Activated T-cell treated with anti-CD3 and anti-CD28 coated beads for 1 hour (primary cell): ENCODE measurements around the gene DLG2.

Source experiments
- DNase-seq: peaks from one replicate; pipeline ENCODE4 v3.0.0-alpha.2; 2020; ENCODE audit warnings: low read depth

Gene DLG2

DNA sequence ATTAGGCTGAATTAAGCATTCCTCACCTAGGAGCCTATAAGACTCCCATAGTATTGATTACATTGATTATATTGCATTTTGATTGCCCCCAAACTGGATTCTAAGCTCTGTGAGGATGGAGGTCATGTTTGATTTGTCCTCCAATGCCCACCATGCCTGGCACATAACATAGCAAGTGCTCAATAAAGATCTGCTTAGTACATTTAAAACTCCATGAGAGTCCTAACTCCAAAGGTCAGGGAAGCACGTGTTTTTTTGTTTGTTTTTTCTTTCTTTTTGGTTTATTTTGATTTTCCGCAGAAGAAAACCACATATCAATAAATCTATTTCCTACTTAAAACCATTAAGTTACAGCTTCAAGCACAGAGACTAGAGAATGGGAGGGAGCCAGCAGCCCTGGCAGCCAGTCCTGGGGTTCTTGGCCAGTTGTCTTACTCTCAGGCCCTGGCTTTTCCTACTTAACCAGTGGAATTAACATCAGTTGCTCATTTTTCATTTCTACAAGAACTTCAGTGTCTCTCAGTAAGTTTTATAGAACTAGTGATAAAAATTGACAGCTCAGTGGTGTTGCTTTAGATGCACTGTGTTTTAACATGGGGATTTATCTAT is 1911.1 kb downstream of the DLG2 start:
- DNase-seq = no peak

DNA sequence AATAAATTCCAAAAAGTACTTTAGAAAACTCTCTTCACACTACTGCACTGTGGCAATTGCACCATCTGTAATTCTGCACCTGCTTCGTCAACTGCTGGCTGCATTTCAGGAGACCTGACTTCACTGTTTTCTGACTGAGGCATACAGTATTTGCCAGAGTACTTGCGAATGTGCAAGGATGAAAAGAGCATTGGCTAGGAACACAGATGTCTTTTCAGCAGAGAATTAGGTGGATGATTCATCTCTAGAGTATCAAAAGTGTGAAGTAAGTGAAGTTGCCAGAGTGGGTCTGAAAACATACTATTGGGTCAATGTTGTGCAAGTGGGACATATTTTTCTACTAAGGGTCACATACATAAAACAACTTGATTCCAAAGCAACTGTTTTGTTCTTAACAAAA is 1913.4 kb downstream of the DLG2 start:
- no peak for DNase-seq

DNA sequence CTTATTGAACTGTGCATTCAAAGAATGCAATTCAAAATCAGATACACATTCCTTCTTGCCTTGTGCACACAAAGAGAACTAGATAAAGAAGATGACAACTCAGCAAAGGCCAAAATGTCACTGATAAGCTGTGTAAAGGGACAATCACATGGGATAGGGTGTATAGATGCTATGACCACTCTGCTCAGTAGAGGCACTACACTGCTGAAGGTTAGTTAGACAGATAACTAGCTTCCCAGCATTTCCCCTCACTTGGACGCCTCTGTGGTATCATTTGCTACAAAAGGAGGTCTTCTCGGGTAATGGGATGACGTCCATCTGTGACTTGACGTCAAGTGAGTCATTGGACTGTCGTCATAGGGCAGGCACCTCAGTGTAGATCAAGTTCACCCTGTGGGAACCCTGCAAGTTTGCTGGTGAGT is 1916.0 kb downstream of the DLG2 start:
- DNase-seq = no peak

DNA sequence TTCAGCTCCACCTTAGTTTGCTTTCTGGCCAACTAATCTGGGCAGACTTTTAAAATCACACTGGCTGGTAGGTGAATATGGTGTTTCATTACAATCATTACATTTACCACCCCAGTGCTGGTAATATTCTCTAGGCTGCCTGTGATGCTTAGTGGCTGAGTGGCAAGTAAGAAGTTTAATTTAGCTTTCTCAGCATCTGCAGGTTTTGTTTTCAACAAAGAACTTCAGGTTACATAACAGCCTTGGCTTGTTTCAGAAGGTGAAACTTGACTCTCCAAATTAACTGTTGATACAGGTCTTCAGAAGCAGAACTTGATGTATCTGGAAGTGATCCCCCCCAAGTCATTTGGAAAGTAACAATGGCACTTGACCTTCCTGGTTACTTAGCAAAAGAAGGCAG is 1917.7 kb downstream of the DLG2 start:
- no peak for DNase-seq

DNA sequence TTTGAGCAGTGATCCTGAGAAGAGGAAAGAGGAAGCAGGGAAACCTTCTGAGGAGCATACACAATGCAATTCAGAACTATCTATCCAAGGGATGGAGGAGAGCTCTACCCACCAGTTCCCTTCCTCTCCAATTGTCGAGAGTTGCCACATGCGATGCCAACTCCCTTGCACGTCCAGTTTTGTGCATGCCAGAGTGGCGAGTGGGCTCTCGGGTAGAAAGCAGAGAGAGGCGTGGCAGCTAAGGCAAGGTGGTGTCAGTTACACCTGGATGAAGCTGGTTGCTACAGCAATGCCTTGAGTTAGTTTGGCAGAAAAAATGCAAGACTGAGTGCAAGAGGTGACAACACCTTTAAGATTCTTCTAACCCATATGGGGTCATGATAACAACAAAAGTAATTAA is 1920.6 kb downstream of the DLG2 start:
- DNase-seq = no peak

DNA sequence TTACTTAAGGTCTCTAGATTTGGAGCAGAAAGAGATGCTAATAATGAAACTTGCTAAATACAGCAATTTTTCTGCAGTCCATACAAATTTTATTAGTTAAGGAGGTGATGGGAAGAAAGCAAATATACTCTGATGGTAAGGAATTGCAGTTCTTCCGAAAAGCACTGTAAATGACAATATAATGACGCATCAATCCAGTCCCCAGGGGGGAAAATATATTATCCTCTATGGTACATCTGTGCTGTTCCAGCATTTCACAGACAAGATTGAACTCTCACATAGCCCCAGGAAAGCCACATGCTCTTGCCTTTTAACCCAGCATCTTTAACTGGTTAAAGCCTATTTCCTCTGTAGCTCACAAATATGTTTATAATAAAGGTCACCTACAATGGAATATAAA is 1924.3 kb downstream of the DLG2 start:
- no peak for DNase-seq

DNA sequence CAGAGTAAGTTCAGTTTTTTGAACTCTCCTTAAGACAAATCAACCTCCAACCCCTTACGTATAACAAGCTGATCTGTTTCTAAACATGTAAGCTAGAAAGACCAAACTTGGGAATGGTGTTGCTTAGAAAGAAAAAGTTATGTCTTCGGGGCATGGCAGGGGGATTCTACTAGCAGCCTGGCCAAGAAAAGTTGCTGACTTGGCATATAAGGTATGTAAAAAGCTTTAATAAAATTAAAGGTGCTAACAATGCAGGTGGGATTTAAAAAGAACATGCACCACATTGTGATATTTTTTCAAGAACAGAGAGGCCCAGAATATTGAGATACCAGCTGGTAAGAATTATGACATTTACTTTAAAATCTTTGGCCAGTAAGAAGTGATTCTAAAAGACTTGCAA is 1929.6 kb downstream of the DLG2 start:
- no peak for DNase-seq

DNA sequence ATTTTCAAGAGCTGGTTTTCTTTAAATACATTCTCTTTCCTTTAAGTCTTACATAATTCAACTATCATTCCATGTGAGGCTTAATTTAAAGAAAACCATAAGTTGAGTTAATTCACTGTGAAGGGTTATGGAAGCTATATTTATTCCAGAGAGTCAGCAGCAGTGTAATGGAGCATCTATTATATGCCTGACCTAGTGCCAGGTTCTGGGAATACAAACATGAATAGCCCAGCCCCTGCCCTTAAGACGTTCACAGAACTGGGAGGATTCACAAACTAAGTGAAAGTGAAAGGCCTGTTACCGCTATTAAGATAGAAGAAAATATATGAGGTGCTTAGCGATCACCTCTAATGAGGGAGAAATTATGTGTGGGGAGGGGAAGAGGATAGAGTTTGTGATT is 1932.1 kb downstream of the DLG2 start:
- no peak for DNase-seq

DNA sequence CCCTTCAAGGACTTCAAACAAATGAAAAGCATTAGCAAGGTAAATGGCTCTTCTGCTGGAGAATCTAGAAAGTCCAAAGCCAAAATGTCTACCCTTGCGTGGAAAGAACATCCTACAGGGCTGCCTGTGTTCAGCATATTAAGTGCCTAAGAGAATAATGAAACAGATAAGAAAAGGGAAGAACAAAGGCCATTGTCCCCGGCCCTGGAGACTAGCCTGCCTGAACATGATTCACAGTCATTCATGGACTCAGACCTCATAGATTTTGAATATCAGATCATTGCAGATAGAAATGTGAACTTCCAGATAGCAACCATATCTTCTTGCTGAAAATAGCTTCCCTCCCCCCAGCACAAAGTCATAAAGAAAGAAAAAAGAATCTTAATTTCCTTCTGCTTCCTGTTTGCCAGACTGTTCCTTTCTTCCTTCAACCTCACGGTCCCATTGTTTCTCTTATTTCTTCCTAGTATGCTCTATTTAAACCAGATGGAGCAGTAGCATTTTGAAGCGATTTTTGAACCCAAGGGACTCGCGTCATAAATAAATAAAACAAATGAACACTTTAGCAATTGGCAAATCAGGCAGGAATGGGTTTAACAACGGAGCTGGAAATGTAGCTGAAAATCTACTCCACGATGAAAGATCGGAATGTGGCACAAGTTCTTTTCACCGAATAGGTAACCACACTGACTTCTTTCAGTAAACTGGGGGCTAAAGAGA is 1932.8 kb downstream of the DLG2 start:
- no peak for DNase-seq

DNA sequence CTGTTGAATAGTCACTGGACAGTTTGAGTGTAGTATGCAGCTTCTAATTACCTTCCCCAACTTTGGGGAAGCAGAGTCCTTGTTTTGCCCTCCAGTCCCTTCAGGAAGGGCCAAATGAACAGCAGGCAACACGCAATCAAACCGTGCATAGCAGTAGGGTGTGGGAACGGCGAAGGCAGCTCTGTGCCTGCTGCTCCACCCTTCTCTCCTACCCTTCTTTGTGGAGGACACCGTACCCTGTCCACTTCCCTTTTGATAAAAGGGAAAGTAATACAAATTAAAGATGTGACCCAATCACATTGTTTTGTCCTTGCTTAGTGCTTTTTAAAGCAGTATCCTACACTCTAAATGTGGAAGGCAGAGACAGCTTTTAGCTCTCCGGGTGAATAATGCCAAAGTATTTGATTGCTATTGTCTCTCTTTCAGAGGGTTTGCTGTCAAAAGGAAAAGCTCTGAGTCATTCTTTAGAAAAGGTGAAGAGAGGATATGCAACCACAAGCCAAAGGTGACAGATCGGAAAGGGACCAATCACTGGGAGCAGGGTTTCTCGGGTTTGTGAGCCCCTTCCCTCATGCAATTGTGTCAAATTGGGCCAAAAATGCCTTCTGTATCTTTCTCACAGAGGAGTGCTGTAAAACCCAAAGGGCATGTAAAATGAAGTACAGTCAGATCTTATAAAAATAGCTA is 1933.7 kb downstream of the DLG2 start:
- no peak for DNase-seq

DNA sequence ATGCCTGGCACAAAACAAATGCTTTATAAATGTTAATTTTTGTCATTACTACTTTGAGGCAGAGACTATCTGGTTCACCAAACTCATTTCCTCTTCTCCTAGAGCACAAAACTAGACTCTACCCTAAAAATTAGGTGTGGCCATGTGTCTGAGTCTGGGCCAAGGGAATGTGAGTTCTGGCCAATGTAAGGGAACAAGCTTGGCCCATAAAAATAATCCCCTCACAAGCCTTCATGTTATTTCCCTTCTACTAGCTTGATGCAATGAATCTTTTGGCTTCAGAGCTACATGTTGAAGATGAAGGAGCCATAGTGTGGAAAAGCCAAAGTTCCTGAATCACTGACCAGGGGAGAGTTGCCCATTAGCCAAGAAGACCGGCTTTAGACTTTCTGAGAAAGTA is 1934.5 kb downstream of the DLG2 start:
- DNase-seq = no peak

DNA sequence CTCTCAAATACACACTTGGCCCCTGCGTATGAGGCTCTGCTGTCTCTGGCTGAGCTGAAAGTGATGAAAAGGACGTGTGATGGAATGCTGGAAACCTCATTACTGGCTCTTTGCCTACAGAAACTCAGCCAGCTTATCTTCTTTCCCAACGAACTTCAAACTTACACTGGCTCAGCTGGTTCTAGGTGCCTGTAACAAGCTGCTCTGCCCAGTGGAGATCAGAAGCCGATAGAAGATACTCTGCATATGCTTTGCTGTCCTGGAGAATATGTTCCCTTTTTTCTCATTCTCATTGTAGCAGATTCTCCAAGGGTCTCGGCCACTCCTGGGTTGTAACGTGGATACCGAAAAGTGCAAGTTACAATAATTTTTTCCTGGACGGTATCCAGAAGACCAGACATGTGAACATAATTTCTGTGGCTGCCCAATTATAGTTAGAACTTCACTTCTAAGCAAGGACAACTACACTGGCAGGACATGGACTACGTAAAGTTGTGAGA is 1935.6 kb downstream of the DLG2 start:
- no peak for DNase-seq

DNA sequence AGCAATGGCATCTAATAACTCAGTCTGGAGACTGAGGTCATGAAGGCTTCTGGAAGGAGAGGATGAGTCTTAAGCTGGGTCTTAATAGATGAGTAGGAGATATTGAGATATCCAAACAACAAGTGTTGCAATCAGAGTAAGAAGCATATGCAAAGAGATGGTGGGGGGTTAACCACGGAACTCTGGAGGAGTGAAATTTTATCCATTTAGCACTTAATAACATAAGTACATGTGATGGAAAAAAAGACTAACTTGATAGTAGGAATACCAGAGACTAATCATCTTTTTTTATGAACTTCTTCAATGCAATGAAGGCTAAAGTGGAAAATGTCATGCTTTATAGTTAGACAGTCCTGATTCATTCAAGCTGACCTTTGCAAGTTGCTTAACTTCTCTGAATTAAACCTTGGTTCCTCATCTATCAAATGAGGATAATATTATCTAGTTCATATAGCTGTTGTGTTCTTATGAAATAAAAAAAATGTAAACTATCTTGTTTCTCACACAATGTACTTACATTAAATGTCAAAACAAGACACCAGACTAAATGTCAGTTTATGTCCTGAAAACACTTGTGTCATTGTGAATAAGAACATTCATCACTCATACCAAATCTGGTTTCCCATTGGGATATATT is 1937.9 kb downstream of the DLG2 start:
- DNase-seq = no peak

DNA sequence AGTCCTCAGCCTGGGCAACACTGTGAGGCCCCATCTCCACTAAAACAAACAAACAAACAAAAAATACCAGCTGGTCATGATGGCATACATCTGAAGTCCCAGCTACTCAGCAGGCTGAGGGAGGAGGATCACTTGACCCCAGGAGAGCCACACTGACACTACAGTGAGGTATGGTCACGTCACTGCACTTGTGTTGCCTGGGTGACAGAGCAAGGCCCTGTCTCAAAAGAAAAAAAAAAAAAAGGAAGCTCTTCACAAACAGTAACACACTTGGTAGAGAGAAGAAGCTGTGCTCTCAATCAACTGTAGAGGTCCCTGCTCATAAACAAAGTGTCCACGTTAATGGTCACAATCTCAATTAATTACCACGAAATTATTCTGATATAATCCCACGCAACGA is 1939.4 kb downstream of the DLG2 start:
- no peak for DNase-seq

DNA sequence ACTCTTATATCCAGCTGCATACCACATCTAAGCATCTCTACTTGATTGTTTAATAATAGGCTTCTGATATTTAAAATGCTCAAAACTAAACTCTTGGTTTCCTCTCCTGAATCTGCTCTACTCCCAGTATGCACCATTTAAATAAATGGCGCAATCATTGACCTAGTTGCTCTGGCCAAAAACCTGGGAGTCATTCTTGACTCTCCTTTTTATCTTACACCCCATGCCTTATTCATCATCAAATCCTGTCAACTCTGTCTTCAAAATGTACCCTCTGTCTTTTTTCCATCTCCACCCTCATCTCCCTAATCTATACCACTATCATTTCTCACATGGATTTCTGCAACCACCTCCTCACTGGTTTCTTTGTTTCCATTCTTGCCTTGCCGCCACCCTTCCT is 1941.4 kb downstream of the DLG2 start:
- no peak for DNase-seq

DNA sequence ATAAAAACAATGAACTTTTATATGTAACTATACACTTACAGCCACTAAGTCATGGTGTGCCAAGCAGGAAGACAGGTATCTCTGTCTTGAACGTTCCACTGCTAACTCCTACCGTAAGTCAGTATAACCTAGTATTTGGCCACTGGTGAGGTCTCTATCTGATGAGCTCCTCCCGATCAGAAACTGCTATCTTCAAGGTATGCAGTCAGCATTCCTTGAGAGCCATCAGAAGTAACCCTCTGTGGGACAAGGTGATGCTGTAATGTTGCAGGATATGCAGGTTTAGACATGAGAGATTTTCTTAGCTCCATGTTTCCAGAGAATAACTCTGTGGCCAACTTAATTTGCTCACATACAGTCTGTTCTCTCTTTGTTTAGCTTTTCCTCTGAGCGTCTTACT is 1943.1 kb downstream of the DLG2 start:
- no peak for DNase-seq

DNA sequence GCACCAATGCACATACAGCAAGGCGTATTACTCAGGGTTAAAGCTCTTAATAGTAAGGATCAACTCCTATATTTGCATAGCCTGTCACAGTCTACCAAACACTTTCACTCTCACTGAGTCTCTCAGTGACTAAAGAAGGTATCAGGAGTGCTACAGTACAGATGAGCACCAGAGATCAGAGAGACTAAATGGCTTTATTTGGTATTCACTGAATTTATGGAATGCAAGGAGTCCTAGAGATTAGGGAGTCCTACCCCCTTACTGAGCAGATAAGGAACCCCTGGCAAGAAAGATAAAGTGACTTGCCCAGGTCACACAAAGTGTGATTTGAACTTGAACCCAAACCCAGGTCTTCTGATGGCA is 1944.6 kb downstream of the DLG2 start:
- no peak for DNase-seq

DNA sequence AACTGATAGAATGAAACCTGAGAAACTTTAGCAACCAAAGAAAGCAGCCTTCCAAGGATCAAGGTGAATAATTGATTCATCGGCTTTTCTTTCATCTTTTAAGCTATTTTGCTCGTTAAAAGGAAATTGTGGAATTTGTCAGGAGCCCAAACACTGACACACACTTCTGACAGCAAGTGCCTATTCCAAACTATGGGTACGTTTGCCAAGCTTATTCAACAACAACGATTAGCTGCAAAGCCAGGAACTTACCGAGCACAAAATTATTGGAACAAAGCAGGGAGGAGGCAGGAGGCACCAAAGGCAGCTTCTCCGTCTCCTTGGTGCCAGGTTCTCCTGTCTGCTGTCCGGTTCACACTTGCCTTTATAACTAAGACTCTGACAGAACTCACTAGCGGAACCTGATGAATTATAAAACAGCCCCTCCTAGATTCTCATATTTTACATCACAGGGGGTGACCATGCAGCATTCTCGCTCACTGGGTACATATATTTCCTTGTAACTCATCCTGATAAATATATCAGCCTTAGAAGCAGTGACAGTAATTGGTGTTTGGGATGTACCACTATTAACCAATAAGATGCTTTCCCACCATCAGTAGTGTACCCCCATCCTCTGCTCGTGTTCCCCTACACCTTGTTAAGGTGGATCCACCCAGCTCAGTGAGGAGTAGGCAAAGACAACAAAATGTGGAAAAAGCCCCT is 1945.1 kb downstream of the DLG2 start:
- no peak for DNase-seq

DNA sequence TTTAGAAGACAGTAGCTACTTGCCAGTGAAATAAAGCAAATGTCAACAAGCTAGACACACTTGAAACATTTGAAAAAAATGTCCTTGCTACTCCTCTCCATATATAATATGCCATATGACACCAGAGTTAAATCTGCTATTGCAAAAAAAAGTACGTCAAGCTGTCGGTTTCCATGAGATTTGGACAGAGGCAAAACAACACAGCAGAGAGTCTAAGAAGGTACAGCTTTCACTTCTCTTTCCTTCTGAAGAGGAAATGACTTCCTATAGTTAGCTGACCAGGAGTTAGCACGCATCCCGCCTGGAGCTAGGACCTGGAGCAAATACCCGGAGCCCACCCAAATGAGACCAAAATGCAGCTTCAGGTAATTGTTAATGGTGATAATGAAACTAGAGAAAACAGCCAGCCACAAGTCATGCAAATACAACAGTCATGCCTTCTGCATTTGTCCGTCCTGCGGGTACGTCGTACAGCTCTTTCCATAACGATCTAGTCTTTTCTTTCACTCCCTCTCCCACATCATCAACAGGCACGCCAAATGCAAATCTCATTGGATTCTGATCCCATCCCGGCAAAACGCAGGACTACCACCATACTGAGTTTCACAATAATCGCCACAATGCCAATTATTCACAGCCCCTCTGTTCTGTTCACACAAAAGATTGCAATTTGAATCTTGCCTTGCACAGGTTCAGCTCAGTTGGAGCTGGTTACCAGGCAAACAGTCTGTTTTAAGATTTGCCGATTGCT is 1945.9 kb downstream of the DLG2 start:
- DNase-seq = no peak

DNA sequence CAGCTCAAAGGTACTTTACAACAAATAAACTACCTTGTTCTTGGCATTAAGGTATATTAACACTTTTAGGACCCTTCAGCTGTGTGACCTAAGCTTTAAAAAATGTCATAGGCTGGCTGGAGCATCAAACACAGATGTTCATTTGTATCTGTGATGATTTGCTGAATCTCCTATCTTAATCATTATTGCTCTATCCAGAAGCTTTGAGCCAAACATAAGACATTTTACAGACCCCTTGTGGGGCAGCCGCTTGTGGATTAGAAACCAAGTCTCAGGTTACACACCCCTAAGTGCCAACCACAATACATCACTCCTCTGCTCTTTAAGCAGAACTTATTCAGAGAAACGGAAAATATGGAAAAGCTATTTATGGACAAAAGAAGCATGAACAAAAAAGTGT is 1946.8 kb downstream of the DLG2 start:
- DNase-seq = no peak

DNA sequence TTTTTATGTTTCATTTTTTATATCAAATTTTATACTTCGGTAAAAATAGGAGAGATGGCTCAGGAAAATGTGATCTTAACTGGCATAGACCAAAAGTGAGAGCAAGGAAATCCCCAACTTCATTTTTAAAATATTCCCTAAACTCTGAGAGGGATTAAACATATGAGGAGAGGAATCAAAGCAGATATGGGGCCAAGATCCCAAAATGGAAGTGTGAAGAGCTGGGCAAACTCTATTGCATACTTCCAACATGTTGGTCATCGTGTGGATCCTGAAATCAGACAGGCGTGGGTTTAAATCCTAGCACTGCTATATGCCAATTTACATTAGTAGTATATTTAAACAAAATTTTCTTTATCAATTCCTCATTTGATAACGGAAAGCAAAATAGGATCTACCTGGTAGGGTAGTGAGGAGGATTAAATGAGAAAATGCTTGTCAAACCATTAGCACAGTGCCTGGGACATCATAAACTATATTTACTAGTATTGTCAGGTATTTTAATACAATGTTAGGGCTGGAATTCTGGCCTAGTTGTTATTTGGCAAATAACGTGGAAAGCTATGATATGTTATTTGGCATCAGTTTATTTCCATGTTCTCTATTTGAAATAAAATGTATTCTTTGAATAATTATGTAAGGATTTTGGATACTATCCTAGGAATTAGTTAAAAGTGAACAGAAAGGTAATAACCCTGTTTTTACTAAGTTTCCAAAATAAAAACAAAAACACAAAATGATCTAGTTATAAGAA is 1948.1 kb downstream of the DLG2 start:
- DNase-seq = no peak
